ENCODE data around the gene FKBP3.

The FKBP3 gene

GRCh38 chr14:45135156-45135555, 875 bp upstream of the FKBP3 start:
- H3K4me3 ChIP-seq (ENCODE audit: low read length) = peak overlapping the region; percentile 89
- TF ChIP-seq CTCF (conservative IDR thresholded peaks at IDR 0.05; ENCODE audit: low read depth, low read length) = no peak
- no peak for DNase-seq (ENCODE audit: low read depth)

- TF ChIP-seq CTCF (conservative IDR thresholded peaks at IDR 0.05; ENCODE audit: low read depth, low read length) = no peak
- peak overlapping the region; percentile 89 for H3K4me3 ChIP-seq (ENCODE audit: low read length)
- DNase-seq (ENCODE audit: low read depth) = no peak
Observed at GRCh38 chr14:45133683-45134050, 614 bp downstream of the FKBP3 start.

GRCh38 chr14:45128963-45129629, 5.2 kb downstream of the FKBP3 start:
- no peak for DNase-seq (ENCODE audit: low read depth)
- TF ChIP-seq CTCF (conservative IDR thresholded peaks at IDR 0.05; ENCODE audit: low read depth, low read length) = no peak
- no peak overlapping the region for H3K4me3 ChIP-seq (ENCODE audit: low read length)

GRCh38 chr14:45125754-45126153, 8.5 kb downstream of the FKBP3 start:
- no peak overlapping the region for H3K4me3 ChIP-seq (ENCODE audit: low read length)
- no peak for TF ChIP-seq CTCF (conservative IDR thresholded peaks at IDR 0.05; ENCODE audit: low read depth, low read length)
- no peak for DNase-seq (ENCODE audit: low read depth)

- DNase-seq (ENCODE audit: low read depth) = no peak
- TF ChIP-seq CTCF (conservative IDR thresholded peaks at IDR 0.05; ENCODE audit: low read depth, low read length) = no peak
- no peak overlapping the region for H3K4me3 ChIP-seq (ENCODE audit: low read length)
Observed at GRCh38 chr14:45123271-45123670, 11.0 kb downstream of the FKBP3 start.

GRCh38 chr14:45120096-45120495, 14.2 kb downstream of the FKBP3 start:
- TF ChIP-seq CTCF (conservative IDR thresholded peaks at IDR 0.05; ENCODE audit: low read depth, low read length) = no peak
- no peak for DNase-seq (ENCODE audit: low read depth)
- H3K4me3 ChIP-seq (ENCODE audit: low read length) = no peak overlapping the region

- no peak for TF ChIP-seq CTCF (conservative IDR thresholded peaks at IDR 0.05; ENCODE audit: low read depth, low read length)
- H3K4me3 ChIP-seq (ENCODE audit: low read length) = no peak overlapping the region
- no peak for DNase-seq (ENCODE audit: low read depth)
Observed at GRCh38 chr14:45118594-45118993, 15.7 kb downstream of the FKBP3 start.
